ENCODE results near the gene RAB21. TPM values are rescaled to one million over a fixed set of nuclear protein-coding genes. Genes with fewer than 3 reads are reported as not detected.

Gene RAB21
- total RNA-seq, 1 experiment from 2014 or later, result 53.0 TPM

DNA sequence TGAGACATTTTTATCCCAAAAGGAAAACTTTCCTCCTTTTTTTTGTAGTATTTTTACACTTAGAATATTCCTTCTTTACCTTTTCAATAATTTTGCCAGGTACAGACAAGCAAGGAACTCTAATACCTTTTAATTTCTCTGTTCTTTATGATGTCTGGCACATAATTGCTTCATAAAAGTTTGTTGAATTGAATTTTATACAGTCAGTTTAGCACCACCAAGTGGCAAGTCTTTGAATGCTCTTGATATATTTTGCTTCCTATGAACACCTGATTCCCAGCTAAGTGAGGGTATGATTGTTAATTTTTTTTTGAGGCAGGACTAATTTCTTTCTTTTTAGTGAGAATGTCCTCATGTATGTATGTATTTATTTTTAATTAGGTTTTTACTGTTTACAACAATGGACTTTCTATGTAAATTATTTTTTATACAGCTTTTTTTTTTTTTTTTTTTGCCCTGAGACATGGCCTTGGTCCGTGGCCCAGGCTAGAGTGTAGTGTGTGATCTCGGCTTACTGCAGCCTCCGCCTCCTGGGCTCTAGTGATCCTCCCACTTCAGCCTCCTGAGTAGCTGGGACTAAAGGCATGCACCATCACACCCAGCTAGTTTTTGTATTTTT, 91.8 kb downstream of the RAB21 start:
- Histone ChIP-seq H2BK20ac (ENCODE audit: low read depth, low read length, poor library complexity, severe bottlenecking) (no peak overlapping the region), H3T11ph (ENCODE audit: low read length) (no peak overlapping the region), H3K56ac (ENCODE audit: insufficient read length, low read depth, low read length) (no peak overlapping the region), H3K27me3 (ENCODE audit: insufficient read depth, low read length) (no peaks in the 10 kb centered on the region), H3K27ac (ENCODE audit: insufficient read length, low read depth, low read length) (no peak overlapping the region), H3K4ac (ENCODE audit: low read depth, low read length) (no peak overlapping the region), H3K9me3 (ENCODE audit: control insufficient read depth, low read depth, low read length) (no peaks in the 10 kb centered on the region), H4K8ac (replicated peaks; ENCODE audit: insufficient read length, low read depth, low read length) (no peak overlapping the region), H2BK15ac (ENCODE audit: low read depth, low read length) (no peak overlapping the region), H2BK120ac (ENCODE audit: low read depth, low read length, poor library complexity, severe bottlenecking) (no peak overlapping the region), H2AK5ac (ENCODE audit: insufficient read length, low read length) (no peak overlapping the region), H3K4me1 (ENCODE audit: insufficient read depth, low read length) (no peaks in the 10 kb centered on the region), H3K79me1 (ENCODE audit: insufficient read depth, low read depth, low read length, poor library complexity, severe bottlenecking) (no peaks in the 10 kb centered on the region), H2AFZ (ENCODE audit: low read length) (no peak overlapping the region), H2BK12ac (ENCODE audit: insufficient read length, low read depth, low read length) (no peak overlapping the region), H4K5ac (ENCODE audit: insufficient read length, low read depth, low read length) (no peak overlapping the region), H3K14ac (ENCODE audit: insufficient read depth, low read length) (no peak overlapping the region), H3K23ac (ENCODE audit: insufficient read length, low read depth, low read length) (no peak overlapping the region), H3K18ac (ENCODE audit: insufficient read length, low read depth, low read length) (no peak overlapping the region), H4K91ac (ENCODE audit: insufficient read length, low read depth, low read length) (no peak overlapping the region), H3K23me2 (ENCODE audit: insufficient read length, low read depth, low read length, poor library complexity, severe bottlenecking) (no peaks in the 10 kb centered on the region), H3K4me2 (ENCODE audit: insufficient read depth, insufficient read length, low read length) (no peak overlapping the region), H3K79me2 (ENCODE audit: insufficient read depth, low read length) (peaks cover 15% of the 10 kb centered on the region; the same call in 1 of the 2 replicates), H3K9ac (ENCODE audit: extremely low read depth, insufficient read length, low read length) (no peak overlapping the region), H4K20me1 (ENCODE audit: control insufficient read depth, insufficient read depth, insufficient read length) (no peaks in the 10 kb centered on the region), H2BK5ac (ENCODE audit: insufficient read length, low read length) (no peak overlapping the region)
- TF ChIP-seq, protein P1, sequence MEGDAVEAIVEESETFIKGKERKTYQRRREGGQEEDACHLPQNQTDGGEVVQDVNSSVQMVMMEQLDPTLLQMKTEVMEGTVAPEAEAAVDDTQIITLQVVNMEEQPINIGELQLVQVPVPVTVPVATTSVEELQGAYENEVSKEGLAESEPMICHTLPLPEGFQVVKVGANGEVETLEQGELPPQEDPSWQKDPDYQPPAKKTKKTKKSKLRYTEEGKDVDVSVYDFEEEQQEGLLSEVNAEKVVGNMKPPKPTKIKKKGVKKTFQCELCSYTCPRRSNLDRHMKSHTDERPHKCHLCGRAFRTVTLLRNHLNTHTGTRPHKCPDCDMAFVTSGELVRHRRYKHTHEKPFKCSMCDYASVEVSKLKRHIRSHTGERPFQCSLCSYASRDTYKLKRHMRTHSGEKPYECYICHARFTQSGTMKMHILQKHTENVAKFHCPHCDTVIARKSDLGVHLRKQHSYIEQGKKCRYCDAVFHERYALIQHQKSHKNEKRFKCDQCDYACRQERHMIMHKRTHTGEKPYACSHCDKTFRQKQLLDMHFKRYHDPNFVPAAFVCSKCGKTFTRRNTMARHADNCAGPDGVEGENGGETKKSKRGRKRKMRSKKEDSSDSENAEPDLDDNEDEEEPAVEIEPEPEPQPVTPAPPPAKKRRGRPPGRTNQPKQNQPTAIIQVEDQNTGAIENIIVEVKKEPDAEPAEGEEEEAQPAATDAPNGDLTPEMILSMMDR (conservative IDR thresholded peaks at IDR 0.05), result peak; percentile 65
- H3K27me3 Mint-ChIP-seq (ENCODE audit: low read depth), result no peaks in the 10 kb centered on the region
- H3K36me3 Mint-ChIP-seq (ENCODE audit: insufficient read depth in 1 of 3, low read depth in 3 of 3), result peaks cover 19 to 20% (median 19%) of the 10 kb centered on the region in 3 experiments
- peaks cover 6 to 8% of the 10 kb centered on the region in 2 experiments; a peak in 4 of 5 replicates for H3K9me3 Mint-ChIP-seq
- no peak overlapping the region; a peak in 1 of 5 replicates for H3K4me3 Mint-ChIP-seq
- DNase-seq, result no peak
- H3K27ac Mint-ChIP-seq, result no peak overlapping the region
- H3K4me1 Mint-ChIP-seq, result peaks cover 2 to 5% of the 10 kb centered on the region in 2 experiments
- no CpG with 5 or more reads among the region's 3 CpGs for WGBS (ENCODE audit: extremely low coverage, insufficient read length, low lambda C conversion rate)

Measured in H9 (cell line).